Measurements from ENCODE around the gene ATP10B. TPM values are rescaled to one million over a fixed set of nuclear protein-coding genes. Genes with fewer than 3 reads are reported as not detected.
"Not testable (repeated sequence)": the region's sequence is repeated elsewhere in the genome, so short reads cannot be mapped to it uniquely, and the experiment has no call there.

Gene ATP10B
- polyA plus RNA-seq, 1 of the 3 experiments (the other 2 are of a cell fraction) = not detected

DNA sequence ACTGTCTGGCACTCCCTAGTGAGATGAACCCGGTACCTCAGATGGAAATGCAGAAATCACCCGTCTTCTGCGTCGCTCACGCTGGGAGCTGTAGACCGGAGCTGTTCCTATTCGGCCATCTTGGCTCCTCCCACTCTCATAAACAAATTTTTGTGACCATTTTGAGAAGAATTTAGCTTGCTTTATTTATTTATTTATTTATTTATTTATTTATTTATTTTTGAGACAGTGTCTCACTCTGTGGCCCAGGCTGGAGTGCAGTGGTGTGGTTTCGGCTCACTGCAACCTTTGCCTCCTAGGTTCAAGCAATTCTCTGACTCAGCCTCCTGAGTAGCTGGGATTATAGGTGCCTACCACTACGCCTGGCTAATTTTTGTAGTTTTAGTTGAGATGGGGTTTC, 136.5 kb downstream of the ATP10B start:
- H3F3A ChIP-seq (replicated peaks; ENCODE audit: insufficient read depth); H3K4me3 ChIP-seq (ENCODE audit: low read depth in 2 of 2, low read length in 1 of 2); H3K27me3 ChIP-seq (ENCODE audit: insufficient read depth); DNase-seq; H3K4me2 ChIP-seq; H3K79me2 ChIP-seq (ENCODE audit: insufficient read depth); POLR2A ChIA-PET; CTCF ChIA-PET; H3K9me2 ChIP-seq; H3K36me3 ChIP-seq (replicated peaks in 1 of 2; ENCODE audit: control insufficient read depth in 1 of 2, insufficient read depth in 2 of 2, low read length in 1 of 2); H3K4me1 ChIP-seq (ENCODE audit: control insufficient read depth in 1 of 2, insufficient read depth in 2 of 2, low read depth in 1 of 2, low read length in 1 of 2); H3K9me3 ChIP-seq; H3K27ac ChIP-seq (ENCODE audit: low read depth in 2 of 2, low read length in 1 of 2); H2AFZ ChIP-seq (ENCODE audit: low read depth); H4K20me1 ChIP-seq (ENCODE audit: insufficient read depth); H3K9ac ChIP-seq: not testable (repeated sequence)
- WGBS (ENCODE audit: low lambda C conversion rate) = 59% methylated on average over 8 of the region's 9 CpGs

- H3K27me3 ChIP-seq (ENCODE audit: insufficient read depth) = no peaks in the 10 kb centered on the region
- H3K4me1 ChIP-seq (ENCODE audit: control insufficient read depth in 1 of 2, insufficient read depth in 2 of 2, low read depth in 1 of 2, low read length in 1 of 2) = no peaks in the 10 kb centered on the region
- 1% methylated on average over 5 of the region's 5 CpGs for WGBS (ENCODE audit: low lambda C conversion rate)
- no peak overlapping the region for H3K4me2 ChIP-seq
- no peaks in the 10 kb centered on the region for H3K36me3 ChIP-seq (replicated peaks in 1 of 2; ENCODE audit: control insufficient read depth in 1 of 2, insufficient read depth in 2 of 2, low read length in 1 of 2)
- no peaks in the 10 kb centered on the region for H3K79me2 ChIP-seq (ENCODE audit: insufficient read depth)
- no peak overlapping the region for H3K27ac ChIP-seq (ENCODE audit: low read depth in 2 of 2, low read length in 1 of 2)
- no peaks in the 10 kb centered on the region for H3K9me2 ChIP-seq
- H2AFZ ChIP-seq (ENCODE audit: low read depth) = no peak overlapping the region
- ChIA-PET CTCF (no interaction called here), POLR2A (no interaction called here)
- H3K9me3 ChIP-seq = no peaks in the 10 kb centered on the region
- TF ChIP-seq RCOR1 (IDR thresholded peaks at IDR 0.05; ENCODE audit: low read length) (no peak), GABPA (IDR thresholded peaks at IDR 0.05; ENCODE audit: low read depth) (no peak), SIN3A (IDR thresholded peaks at IDR 0.05; ENCODE audit: borderline replicate concordance, low read depth, low read length) (no peak), MXI1 (IDR thresholded peaks at IDR 0.05; ENCODE audit: low read depth, low read length) (no peak), IRF3 (IDR thresholded peaks at IDR 0.05; ENCODE audit: low read depth, low read length) (no peak)
- no peak for DNase-seq
- H3K4me3 ChIP-seq (ENCODE audit: low read depth in 2 of 2, low read length in 1 of 2) = no peak overlapping the region
- H3F3A ChIP-seq (replicated peaks; ENCODE audit: insufficient read depth) = no peaks in the 10 kb centered on the region
- H3K9ac ChIP-seq = no peak overlapping the region
- H4K20me1 ChIP-seq (ENCODE audit: insufficient read depth) = no peaks in the 10 kb centered on the region
These were observed 148.3 kb downstream of the ATP10B start for GRCh38 chr5:160703547-160704189.

DNA sequence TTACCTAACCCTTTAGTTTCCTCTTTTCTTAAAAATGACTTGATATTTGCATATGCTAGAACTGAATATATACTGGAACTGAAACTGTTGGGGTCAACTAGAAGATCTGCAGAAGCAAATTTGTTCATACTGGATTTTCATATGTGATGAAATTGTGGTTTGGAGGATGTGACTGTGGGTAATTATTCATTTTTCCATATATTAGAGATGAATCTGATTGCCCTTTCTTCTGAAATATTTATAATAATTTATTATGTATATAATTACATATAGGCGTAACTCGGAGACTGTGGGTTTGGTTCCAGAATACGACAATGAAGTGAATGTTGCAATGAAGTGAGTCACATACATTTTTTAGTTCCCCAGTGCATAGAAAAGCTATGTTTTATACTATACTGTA, 149.1 kb downstream of the ATP10B start:
- Histone ChIP-seq H3K9ac (no peak overlapping the region), H3K4me3 (ENCODE audit: low read depth in 2 of 2, low read length in 1 of 2) (no peak overlapping the region), H3F3A (replicated peaks; ENCODE audit: insufficient read depth) (no peaks in the 10 kb centered on the region), H3K9me3 (no peaks in the 10 kb centered on the region), H3K27me3 (ENCODE audit: insufficient read depth) (no peaks in the 10 kb centered on the region), H3K27ac (ENCODE audit: low read depth in 2 of 2, low read length in 1 of 2) (no peak overlapping the region), H3K9me2 (no peaks in the 10 kb centered on the region), H2AFZ (ENCODE audit: low read depth) (no peak overlapping the region), H3K4me1 (ENCODE audit: control insufficient read depth in 1 of 2, insufficient read depth in 2 of 2, low read depth in 1 of 2, low read length in 1 of 2) (no peaks in the 10 kb centered on the region), H3K4me2 (no peak overlapping the region), H3K79me2 (ENCODE audit: insufficient read depth) (no peaks in the 10 kb centered on the region), H4K20me1 (ENCODE audit: insufficient read depth) (no peaks in the 10 kb centered on the region), H3K36me3 (replicated peaks in 1 of 2; ENCODE audit: control insufficient read depth in 1 of 2, insufficient read depth in 2 of 2, low read length in 1 of 2) (no peaks in the 10 kb centered on the region)
- ChIA-PET CTCF (no interaction called here), POLR2A (no interaction called here)
- TF ChIP-seq USF2 (IDR thresholded peaks at IDR 0.05; ENCODE audit: borderline replicate concordance, low read depth, low read length) (no peak), RCOR1 (IDR thresholded peaks at IDR 0.05; ENCODE audit: low read length) (no peak), PBX3 (IDR thresholded peaks at IDR 0.05) (no peak), EZH2phosphoT487 (IDR thresholded peaks at IDR 0.05; ENCODE audit: borderline replicate concordance, low read depth) (no peak), MXI1 (IDR thresholded peaks at IDR 0.05; ENCODE audit: low read depth, low read length) (no peak), RFX5 (IDR thresholded peaks at IDR 0.05; ENCODE audit: low read length) (no peak), CTCF (IDR thresholded peaks at IDR 0.05) (no peak), RAD21 (IDR thresholded peaks at IDR 0.05; ENCODE audit: low read length) (no peak), JUND (IDR thresholded peaks at IDR 0.05) (no peak)
- DNase-seq = no peak
- 34% methylated on average over 3 of the region's 3 CpGs for WGBS (ENCODE audit: low lambda C conversion rate)

Measured in SK-N-SH (cell line).